DND-41 (cell line): ENCODE data around the gene SULF2.

Experiments
- ATAC-seq: fragments of 200-7000 bp; cut with Tn5 transposase; 3 replicates; pipeline ENCODE4 v1.9.1; 2021; ENCODE audit warnings: low read depth; ENCODE audit not compliant: insufficient read depth
- DNase-seq: peaks from one replicate; pipeline ENCODE4 v3.0.0-alpha.2; 2020
- H2AFZ ChIP-seq: 2 replicates; pipeline ENCODE4 v1.6.0; 2012; ENCODE audit warnings: low read depth, low read length
- H3K27ac ChIP-seq: 2 replicates; pipeline ENCODE4 v1.5.1; 2012; ENCODE audit warnings: low read length, inconsistent platforms
- H3K27me3 ChIP-seq: fragments of 200-600 bp; sonication (generic); 2 replicates; pipeline ENCODE4 v1.6.0; 2012; ENCODE audit warnings: low read length, mild to moderate bottlenecking, inconsistent platforms; ENCODE audit not compliant: insufficient read depth, poor library complexity
- H3K36me3 ChIP-seq: 2 replicates; pipeline ENCODE4 v1.5.1; 2012; ENCODE audit warnings: low read length, inconsistent platforms; ENCODE audit not compliant: insufficient read depth
- H3K4me1 ChIP-seq: 2 replicates; pipeline ENCODE4 v1.5.1; 2012; ENCODE audit warnings: mild to moderate bottlenecking, low read length; ENCODE audit not compliant: insufficient read depth
- H3K4me2 ChIP-seq: 2 replicates; pipeline ENCODE4 v1.6.0; 2012; ENCODE audit warnings: mild to moderate bottlenecking, moderate library complexity, low read length, inconsistent platforms; ENCODE audit not compliant: insufficient read depth
- H3K4me3 ChIP-seq, 2 experiments: fragments of 200-600 bp in 1 of 2; shearing (Covaris generic) in 1 of 2; 2 replicates each; pipeline ENCODE4 v1.5.1; 2012 to 2016; ENCODE audit warnings: inconsistent platforms in 2 of 2, low read length in 2 of 2, mild to moderate bottlenecking in 2 of 2, low read depth in 1 of 2, moderate library complexity in 1 of 2
- H3K79me2 ChIP-seq: 2 replicates; pipeline ENCODE4 v1.6.0; 2012; ENCODE audit warnings: low read length, inconsistent platforms; ENCODE audit not compliant: insufficient read depth
- H3K9ac ChIP-seq: 2 replicates; pipeline ENCODE4 v1.6.0; 2012; ENCODE audit warnings: low read depth, mild to moderate bottlenecking, inconsistent platforms, low read length, moderate library complexity
- H3K9me3 ChIP-seq: 2 replicates; pipeline ENCODE4 v1.5.1; 2012; ENCODE audit warnings: low read length, moderate library complexity, mild to moderate bottlenecking, inconsistent platforms; ENCODE audit not compliant: insufficient read depth, severe bottlenecking
- H4K20me1 ChIP-seq: 2 replicates; pipeline ENCODE4 v1.6.0; 2012; ENCODE audit warnings: low read length; ENCODE audit not compliant: insufficient read depth
- EZH2 ChIP-seq: IDR thresholded peaks from 3 replicates; pipeline ENCODE4 v1.6.1; 2012; ENCODE audit warnings: borderline replicate concordance, low read depth, mild to moderate bottlenecking, moderate library complexity, low read length, inconsistent platforms; ENCODE audit not compliant: severe bottlenecking
- TF ChIP-seq, protein P1 (sequence below): IDR thresholded peaks from 2 replicates; pipeline ENCODE4 v1.5.1; 2012; ENCODE audit warnings: borderline replicate concordance, low read length, moderate library complexity, mild to moderate bottlenecking; ENCODE audit not compliant: poor library complexity, severe bottlenecking; ENCODE audit errors: extremely low read depth

SULF2 gene

DNA sequence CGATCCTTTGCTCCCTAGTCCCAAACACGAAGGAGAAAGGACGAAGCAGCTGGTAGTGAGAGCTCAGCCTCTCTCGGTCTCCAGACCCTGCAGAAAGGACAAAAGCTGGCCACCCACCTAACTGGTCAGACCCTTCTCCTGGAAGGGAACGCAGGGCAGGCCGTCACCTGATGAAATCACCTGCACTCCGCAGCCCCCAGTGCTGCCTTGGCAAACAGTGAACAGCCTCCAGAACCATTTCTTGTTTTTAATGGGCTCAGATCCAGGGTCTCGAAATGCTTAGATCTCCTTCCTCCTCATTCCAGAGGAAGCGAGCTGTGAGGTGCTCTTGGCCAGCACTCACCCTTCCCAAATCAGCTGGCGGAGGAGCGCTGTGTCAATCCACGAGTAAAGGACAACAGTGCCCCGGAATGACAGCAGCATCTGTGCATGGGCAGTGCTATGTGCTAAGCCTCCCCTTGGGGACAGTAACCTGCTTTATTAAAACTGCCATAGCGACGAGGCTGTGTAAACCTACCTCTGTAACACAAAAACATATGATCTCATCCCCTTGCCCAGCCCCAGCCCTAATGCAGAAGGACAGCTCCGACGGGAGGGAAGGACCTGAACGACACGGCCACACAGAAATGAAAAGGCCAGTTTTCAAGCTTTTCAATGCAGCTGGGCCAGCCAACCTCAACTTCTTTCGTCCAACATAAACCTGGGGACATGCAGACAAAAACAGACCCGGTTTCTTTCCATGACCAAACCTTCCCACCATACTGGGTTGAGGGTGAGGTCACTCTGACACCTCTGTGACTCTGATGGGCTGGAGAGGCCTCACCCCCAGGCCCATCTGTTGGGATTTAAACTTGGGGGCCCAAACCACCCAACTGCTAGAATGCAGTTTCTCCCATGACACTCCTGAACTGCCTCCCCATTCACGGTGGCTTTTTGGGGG is 43.3 kb downstream of the SULF2 start:
- H4K20me1 ChIP-seq, result 0 out of 2 replicates have a peak, but pooled peaks cover under 1% of the 10 kb centered on the region
- no peak for TF ChIP-seq EZH2
- TF ChIP-seq, protein P1, sequence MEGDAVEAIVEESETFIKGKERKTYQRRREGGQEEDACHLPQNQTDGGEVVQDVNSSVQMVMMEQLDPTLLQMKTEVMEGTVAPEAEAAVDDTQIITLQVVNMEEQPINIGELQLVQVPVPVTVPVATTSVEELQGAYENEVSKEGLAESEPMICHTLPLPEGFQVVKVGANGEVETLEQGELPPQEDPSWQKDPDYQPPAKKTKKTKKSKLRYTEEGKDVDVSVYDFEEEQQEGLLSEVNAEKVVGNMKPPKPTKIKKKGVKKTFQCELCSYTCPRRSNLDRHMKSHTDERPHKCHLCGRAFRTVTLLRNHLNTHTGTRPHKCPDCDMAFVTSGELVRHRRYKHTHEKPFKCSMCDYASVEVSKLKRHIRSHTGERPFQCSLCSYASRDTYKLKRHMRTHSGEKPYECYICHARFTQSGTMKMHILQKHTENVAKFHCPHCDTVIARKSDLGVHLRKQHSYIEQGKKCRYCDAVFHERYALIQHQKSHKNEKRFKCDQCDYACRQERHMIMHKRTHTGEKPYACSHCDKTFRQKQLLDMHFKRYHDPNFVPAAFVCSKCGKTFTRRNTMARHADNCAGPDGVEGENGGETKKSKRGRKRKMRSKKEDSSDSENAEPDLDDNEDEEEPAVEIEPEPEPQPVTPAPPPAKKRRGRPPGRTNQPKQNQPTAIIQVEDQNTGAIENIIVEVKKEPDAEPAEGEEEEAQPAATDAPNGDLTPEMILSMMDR, result no peak
- no peaks in the 10 kb centered on the region for H3K36me3 ChIP-seq
- ATAC-seq, result no peak
- DNase-seq, result no peak
- H3K4me3 ChIP-seq, result no peak overlapping the region
- no peak overlapping the region for H2AFZ ChIP-seq
- no peak overlapping the region for H3K4me2 ChIP-seq
- H3K4me1 ChIP-seq, result no peaks in the 10 kb centered on the region
- H3K27me3 ChIP-seq, result no peaks in the 10 kb centered on the region
- H3K27ac ChIP-seq, result no peak overlapping the region
- no peak overlapping the region for H3K9ac ChIP-seq
- no peaks in the 10 kb centered on the region for H3K9me3 ChIP-seq
- no peaks in the 10 kb centered on the region for H3K79me2 ChIP-seq

DNA sequence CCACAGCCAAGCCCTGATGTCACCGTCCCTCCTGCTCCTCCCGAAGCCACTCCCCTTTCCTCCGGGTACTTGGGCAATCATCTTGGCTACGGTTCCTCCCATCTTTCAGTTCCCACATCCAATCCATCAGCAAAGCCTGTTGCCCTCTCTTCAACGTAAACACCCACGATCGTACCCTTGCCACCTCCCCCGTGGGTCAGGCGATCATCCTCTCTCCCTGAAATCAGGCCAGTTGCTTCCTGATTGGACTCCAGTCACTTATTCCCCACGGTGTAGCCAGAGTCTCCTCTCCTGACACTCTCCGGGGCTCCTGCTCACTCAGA is 44.5 kb downstream of the SULF2 start:
- Histone ChIP-seq H2AFZ (no peak overlapping the region), H3K36me3 (no peaks in the 10 kb centered on the region), H3K4me2 (no peak overlapping the region), H4K20me1 (0 out of 2 replicates have a peak, but pooled peaks cover 3% of the 10 kb centered on the region), H3K9ac (no peak overlapping the region), H3K4me3 (no peak overlapping the region), H3K79me2 (no peaks in the 10 kb centered on the region), H3K9me3 (no peaks in the 10 kb centered on the region), H3K27me3 (no peaks in the 10 kb centered on the region), H3K4me1 (no peaks in the 10 kb centered on the region), H3K27ac (no peak overlapping the region)
- DNase-seq (no peak), ATAC-seq (no peak)
- TF ChIP-seq EZH2, result no peak
- TF ChIP-seq, protein P1, result no peak

DNA sequence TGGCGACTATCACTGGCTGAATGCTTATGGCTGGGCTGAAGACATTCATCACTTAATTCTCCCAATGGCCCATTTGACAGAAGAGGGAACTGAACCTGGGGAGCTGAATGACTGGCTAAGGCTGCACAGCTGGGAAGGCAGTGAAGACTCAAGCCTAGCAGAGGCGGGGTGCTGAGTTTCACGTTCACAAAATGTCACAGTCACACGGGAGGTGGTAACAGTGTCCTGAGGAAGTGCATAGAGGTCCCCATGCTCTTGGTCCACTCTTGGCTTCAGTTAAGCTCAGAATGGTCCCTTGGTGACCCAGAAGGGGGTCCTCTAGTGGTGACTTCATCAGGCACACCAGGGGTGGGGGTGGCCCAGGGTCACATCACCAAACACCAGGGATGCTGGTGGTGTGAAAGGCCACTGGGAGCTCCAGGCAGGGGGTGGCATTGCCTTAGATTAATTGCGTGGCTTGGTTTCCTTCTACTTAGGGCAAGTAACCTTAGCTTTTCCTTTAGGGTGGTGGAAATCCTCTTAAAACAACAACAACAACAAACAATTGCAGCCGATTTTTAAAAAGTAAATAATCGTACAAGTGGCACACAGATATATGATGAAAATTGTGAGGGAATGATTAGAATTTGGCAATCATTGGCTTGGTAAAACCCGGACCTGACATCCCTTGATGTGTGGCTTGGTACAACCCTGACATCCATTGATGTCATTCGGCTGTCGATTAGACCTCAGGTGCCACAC is 45.0 kb downstream of the SULF2 start:
- no peak for TF ChIP-seq EZH2
- TF ChIP-seq, protein P1, result no peak
- ATAC-seq, result no peak
- no peaks in the 10 kb centered on the region for H3K79me2 ChIP-seq

More for the DNA sequence above, 45.0 kb downstream of the SULF2 start:
- Histone ChIP-seq H3K27me3 (no peaks in the 10 kb centered on the region), H3K4me3 (no peak overlapping the region), H2AFZ (no peak overlapping the region), H3K4me1 (no peaks in the 10 kb centered on the region), H3K4me2 (no peak overlapping the region), H3K9ac (no peak overlapping the region), H3K9me3 (no peaks in the 10 kb centered on the region), H3K36me3 (no peaks in the 10 kb centered on the region), H3K27ac (no peak overlapping the region), H4K20me1 (0 out of 2 replicates have a peak, but pooled peaks cover 3% of the 10 kb centered on the region)
- DNase-seq, result no peak
